SHP77 treated with DMSO at 0.1 percent for 48 hours (cell line): ENCODE results near the gene LRTM2.

Source experiments
- DNase-seq: peaks from one replicate; lab custom pipeline; 2025; lab: John Stamatoyannopoulos, UW

The LRTM2 gene

DNA sequence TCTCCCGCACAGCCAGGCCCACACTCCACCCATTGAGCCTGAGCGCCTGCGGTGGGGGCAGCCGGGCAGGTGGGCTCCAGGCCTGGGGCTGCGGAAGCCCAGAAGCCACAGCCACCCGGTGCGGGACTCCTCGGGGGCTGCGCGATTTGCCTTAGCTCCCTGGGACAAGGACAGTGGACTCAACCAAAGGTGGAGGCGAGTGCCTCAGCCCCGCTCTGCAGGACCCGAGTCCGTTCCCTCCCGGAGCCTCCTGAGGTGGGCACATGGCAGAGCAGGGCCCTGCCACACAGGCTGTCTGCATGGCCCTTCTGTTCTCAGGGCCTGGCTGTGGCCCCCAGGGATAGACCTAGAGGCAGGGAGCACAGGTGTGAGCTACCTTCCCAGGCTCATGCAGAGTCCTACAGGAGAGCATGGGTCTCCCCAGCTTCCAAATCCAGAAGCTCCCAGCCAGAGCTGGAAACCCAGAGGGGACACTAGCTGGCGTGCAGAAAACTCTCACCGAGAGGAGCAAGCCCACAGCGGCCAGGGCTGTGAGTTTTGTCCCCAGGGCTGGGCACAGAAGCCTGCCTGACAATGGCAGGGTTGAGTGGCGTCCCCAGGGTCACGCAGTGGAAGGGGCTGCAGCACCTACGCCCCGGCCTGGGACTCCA, 22.2 kb upstream of the LRTM2 start:
- DNase-seq, result no peak

DNA sequence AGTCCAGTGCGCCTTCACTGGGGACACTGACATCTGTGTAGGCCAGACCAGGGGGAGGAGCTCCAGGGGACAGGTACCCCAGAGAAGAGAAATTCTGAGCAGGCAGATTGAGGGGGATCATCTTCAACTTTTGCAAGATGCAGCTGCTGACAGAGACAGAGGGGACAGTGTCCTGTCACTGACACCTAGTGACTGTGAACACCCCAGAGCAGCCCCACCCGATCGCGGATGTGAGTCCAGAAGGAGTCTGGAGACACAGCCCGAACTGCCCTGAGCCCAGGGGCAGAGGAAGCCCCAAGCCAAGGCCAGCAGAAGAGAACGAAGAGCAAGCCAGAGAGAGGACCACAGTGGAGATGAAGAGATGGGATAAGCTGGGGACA, 21.7 kb upstream of the LRTM2 start:
- no peak for DNase-seq

- no peak for DNase-seq
Measured at GRCh38 chr12:1799051-1799881, 21.1 kb upstream of the LRTM2 start.

GRCh38 chr12:1799882-1800400, 20.4 kb upstream of the LRTM2 start:
- no peak for DNase-seq

GRCh38 chr12:1800401-1801302, 19.7 kb upstream of the LRTM2 start:
- no peak for DNase-seq

DNA sequence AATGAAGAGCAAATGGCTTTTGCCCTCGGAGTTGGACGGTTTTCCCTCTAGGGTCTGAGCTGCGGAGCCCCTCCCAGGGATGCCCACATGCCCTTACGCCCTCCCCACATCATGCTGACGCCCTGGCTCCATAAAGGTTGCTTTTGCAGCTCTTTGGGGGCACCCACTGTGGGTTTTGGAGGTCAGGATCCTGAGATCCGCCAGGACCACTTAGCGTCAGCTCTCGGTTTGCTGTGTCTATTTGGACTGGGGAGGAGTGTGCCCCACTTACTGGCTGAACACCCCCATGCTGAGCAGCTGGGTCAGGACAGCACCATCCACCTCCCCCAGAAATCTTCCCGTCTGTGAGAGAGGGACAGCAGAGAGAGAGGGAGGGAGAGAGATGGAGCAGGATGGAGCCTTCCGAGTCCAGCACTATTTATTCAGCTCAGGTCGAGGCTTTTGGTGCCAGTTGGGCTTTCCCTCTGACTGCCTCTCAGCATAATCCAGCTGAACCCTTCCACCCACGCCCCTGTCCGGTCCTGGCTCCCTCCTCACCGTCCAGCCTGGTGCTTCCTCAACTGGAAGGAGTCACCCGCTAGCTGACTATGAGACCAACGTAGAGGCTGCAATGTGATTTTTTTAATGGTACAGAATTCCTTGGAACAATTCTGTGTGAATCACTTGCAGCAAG, 18.9 kb upstream of the LRTM2 start:
- no peak for DNase-seq

- no peak for DNase-seq
Measured at GRCh38 chr12:1803736-1804135, 16.6 kb upstream of the LRTM2 start.

DNA sequence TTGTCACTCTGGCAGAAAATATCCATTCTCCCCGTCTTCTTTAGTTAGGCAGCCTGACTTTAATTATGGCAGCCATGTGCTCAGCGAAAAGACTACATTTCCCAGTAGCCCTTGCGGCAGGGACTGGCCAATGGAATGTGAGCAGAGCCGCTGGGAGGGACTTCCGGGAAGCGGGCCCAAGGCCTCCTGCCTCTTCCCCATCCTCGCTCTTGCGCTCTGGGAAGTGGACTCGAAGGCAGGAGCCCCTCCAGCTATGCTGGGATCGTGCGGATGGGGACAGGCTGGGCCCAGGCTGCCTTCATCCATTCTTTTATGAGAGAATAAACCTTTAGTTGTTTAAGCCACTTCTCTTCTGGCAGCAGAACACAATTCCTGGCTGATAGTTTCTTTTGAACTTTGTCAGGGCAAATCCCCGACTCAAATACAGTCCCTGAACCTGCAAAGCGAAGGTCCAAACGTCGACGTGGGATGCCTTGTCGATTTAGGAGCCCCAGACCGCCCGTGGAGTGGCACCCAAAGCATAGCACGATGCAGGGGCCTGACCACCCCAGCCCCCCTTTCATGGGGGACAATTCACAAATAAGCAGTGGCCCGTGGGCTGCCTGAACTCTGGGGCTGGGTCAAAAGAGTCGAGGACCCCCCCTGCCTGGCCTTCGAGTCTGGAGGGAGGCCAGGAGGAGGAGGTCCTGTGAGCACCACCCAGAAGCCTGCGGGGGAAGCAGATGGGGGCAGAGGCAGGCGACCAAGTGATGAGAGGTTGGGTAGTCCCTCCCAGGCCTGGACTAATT, 15.6 kb upstream of the LRTM2 start:
- DNase-seq, result peak; percentile 21

GRCh38 chr12:1805441-1806081, 14.8 kb upstream of the LRTM2 start:
- no peak for DNase-seq

DNA sequence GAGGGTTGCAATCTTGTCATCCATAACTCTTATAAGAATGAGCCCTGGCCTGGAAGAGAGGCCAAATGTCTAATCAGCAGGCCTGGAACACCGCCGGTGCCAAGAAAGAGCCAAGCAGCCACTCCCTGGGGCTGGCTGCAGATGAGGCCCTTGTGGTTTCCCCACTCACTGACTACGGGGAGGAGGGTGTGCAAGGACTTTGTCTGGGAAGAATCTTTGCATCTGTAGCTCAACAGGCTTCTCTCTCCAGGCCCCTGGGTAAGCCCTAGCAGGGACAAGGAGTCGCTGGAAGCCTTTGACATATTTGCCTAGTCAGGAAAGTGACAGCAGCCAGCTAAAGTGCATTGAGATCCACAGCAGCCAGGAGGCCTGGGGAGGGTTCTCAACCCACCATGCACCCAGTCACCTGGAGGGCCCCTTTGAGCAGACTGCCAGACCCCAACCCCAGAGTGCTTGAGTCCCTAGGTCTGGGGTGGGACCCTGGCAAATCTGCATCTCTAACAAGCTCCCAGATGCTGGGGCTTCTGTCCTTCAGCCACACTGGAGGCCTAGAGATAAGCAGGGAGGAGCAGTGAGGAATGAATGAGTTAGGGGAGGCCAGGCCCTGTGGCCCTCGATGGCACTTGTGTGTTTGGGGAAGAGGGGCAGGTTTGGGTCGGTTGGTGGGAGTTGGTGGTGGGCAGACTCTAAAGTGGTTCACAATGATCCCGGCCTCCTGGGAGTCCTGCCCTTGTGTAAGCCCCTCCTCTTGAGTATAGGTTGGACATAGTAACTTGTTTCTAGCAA, 13.9 kb upstream of the LRTM2 start:
- DNase-seq, result no peak

- DNase-seq, result no peak
Measured at GRCh38 chr12:1807087-1807860, 13.1 kb upstream of the LRTM2 start.

- DNase-seq, result no peak
Measured at GRCh38 chr12:1808036-1808797, 12.1 kb upstream of the LRTM2 start.

DNA sequence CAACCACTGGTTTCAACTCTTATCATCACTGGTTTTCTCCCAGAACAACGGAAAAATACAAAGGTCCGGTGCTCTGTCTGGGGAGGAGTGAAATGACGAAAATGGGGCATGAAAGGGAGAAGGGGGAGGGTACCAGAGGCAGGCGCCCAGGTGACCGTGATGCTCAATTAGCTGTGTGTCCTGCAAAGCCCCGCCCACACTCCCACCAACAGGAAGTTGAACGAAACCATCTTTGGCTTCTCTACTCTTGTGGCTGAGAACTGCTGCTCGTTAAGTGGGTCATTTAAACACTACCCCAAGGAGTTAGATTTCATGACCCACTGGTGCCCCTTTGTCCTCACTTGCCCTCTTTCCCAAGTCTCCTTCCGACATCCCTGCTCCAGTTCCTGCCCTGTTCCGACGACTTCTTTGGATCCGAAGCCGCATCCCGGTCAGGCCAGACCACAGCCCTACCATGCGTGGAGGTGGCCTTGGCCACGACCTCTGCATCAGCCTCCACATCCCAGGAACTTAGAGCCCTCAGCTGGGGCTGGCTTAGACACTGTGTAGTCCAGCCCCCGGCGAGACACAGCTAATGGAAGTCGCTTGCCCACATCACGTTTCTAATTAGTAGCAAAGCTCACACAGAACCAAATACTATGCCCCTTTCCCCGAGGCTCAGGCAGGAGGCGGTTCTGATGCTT, 11.4 kb upstream of the LRTM2 start:
- no peak for DNase-seq

- no peak for DNase-seq
Measured at GRCh38 chr12:1809591-1810190, 10.7 kb upstream of the LRTM2 start.

GRCh38 chr12:1810201-1810930, 10.0 kb upstream of the LRTM2 start:
- no peak for DNase-seq

- DNase-seq, result no peak
Measured at GRCh38 chr12:1810931-1811280, 9.5 kb upstream of the LRTM2 start.
